Panc1 (cell line): Measurements from ENCODE around the gene PLOD3.

Source experiments
- TF ChIP-seq, protein P1 (sequence below): fragments of 450-650 bp; IDR thresholded peaks from 2 replicates; pipeline ENCODE4 v1.5.1; 2017; ENCODE audit warnings: mild to moderate bottlenecking
- TF ChIP-seq, protein P2 (sequence below), 2 experiments: IDR thresholded peaks; 2 replicates each; pipeline ENCODE4 v1.6.1; 2011 to 2012; ENCODE audit warnings: low read depth in 2 of 2, control low read depth in 1 of 2, low read length in 1 of 2, mild to moderate bottlenecking in 1 of 2, moderate library complexity in 1 of 2; ENCODE audit not compliant: insufficient read depth in 1 of 2

DNA sequence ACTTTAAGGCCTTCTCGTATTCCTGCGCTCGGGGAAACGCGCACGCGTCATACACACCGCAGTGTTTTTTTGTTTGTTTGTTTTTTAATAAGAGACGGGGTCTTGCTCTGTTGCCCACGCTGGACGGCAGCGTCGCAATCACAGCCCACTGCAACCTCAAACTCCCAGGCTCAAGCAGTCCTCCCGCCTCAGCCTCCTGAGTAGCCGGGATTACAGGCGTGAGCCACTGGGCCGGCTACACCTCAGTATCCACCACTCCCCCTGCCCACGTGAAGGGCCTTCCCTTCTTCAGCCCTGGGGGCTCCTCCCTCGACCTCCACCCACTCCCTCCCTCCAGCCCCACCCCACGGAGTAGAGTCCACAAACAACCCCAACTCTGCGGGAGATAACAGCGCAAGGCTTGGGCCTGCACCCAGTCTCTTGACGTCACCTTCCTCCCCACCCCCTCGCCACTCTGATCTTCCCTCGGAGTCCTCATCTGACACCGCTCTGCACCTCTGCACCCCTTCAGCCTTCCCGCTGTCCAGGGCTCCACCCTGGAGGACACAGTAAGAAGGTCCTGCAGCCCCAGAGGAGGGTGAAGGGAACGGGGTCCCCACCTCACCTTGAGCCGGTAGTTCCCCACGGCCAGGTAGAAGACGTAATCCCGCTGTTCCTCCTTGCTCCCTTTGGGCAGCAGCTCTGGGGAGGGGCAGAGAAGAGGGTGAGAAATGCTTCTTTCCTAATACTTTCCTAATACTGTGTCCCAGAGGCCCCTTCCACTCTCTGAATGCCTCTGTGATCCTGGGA lies 23.0 kb upstream of the PLOD3 start:
- TF ChIP-seq, protein P1, sequence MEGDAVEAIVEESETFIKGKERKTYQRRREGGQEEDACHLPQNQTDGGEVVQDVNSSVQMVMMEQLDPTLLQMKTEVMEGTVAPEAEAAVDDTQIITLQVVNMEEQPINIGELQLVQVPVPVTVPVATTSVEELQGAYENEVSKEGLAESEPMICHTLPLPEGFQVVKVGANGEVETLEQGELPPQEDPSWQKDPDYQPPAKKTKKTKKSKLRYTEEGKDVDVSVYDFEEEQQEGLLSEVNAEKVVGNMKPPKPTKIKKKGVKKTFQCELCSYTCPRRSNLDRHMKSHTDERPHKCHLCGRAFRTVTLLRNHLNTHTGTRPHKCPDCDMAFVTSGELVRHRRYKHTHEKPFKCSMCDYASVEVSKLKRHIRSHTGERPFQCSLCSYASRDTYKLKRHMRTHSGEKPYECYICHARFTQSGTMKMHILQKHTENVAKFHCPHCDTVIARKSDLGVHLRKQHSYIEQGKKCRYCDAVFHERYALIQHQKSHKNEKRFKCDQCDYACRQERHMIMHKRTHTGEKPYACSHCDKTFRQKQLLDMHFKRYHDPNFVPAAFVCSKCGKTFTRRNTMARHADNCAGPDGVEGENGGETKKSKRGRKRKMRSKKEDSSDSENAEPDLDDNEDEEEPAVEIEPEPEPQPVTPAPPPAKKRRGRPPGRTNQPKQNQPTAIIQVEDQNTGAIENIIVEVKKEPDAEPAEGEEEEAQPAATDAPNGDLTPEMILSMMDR: no peak
- TF ChIP-seq, protein P2, sequence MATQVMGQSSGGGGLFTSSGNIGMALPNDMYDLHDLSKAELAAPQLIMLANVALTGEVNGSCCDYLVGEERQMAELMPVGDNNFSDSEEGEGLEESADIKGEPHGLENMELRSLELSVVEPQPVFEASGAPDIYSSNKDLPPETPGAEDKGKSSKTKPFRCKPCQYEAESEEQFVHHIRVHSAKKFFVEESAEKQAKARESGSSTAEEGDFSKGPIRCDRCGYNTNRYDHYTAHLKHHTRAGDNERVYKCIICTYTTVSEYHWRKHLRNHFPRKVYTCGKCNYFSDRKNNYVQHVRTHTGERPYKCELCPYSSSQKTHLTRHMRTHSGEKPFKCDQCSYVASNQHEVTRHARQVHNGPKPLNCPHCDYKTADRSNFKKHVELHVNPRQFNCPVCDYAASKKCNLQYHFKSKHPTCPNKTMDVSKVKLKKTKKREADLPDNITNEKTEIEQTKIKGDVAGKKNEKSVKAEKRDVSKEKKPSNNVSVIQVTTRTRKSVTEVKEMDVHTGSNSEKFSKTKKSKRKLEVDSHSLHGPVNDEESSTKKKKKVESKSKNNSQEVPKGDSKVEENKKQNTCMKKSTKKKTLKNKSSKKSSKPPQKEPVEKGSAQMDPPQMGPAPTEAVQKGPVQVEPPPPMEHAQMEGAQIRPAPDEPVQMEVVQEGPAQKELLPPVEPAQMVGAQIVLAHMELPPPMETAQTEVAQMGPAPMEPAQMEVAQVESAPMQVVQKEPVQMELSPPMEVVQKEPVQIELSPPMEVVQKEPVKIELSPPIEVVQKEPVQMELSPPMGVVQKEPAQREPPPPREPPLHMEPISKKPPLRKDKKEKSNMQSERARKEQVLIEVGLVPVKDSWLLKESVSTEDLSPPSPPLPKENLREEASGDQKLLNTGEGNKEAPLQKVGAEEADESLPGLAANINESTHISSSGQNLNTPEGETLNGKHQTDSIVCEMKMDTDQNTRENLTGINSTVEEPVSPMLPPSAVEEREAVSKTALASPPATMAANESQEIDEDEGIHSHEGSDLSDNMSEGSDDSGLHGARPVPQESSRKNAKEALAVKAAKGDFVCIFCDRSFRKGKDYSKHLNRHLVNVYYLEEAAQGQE (IDR thresholded peaks at IDR 0.05; ENCODE audit: insufficient read depth in 1 of 2, low read depth in 2 of 2, low read length in 1 of 2): no peak
